Gastrocnemius medialis (tissue), 4 donors: ENCODE data around the gene WDR33. TPM values are rescaled to one million over a fixed set of nuclear protein-coding genes. Genes with fewer than 3 reads are reported as not detected.

Source experiments
- ATAC-seq, 2 donors: fragments of 150-250 bp; one replicate each; pipeline ENCODE4 v1.9.1; 2016
- DNase-seq, 2 donors: peaks; one replicate each; pipeline ENCODE4 v3.0.0-alpha.2; 2019
- H3K27ac ChIP-seq, 4 donors: fragments of 200-600 bp; sonication (generic); 1 replicate in 1 of 4; 2 replicates in 3 of 4; pipeline ENCODE4 v1.5.1; 2016 to 2018; ENCODE audit warnings: mild to moderate bottlenecking in 2 of 4, moderate library complexity in 1 of 4
- H3K27me3 ChIP-seq, 3 donors: fragments of 200-600 bp; sonication (generic) in 2 of 3; 1 replicate in 1 of 3; 2 replicates in 2 of 3; pipeline versions ENCODE4 v1.5.1 to v1.6.0; 2016 to 2019; ENCODE audit warnings: mild to moderate bottlenecking in 1 of 3, moderate library complexity in 1 of 3
- H3K36me3 ChIP-seq, 2 donors: fragments of 200-600 bp; sonication (generic) in 1 of 2; one replicate each; pipeline ENCODE4 v1.5.1; 2017 to 2018
- H3K4me1 ChIP-seq, 2 donors: fragments of 200-600 bp; sonication (generic) in 1 of 2; one replicate each; pipeline ENCODE4 v1.5.1; 2016 to 2017; ENCODE audit warnings: mild to moderate bottlenecking in 2 of 2
- H3K4me3 ChIP-seq, 4 donors: fragments of 200-600 bp; sonication (generic) in 3 of 4; 1 replicate in 1 of 4; 2 replicates in 3 of 4; pipeline ENCODE4 v1.5.1; 2016 to 2019; ENCODE audit warnings: mild to moderate bottlenecking in 2 of 4
- H3K9me3 ChIP-seq, 3 donors: fragments of 200-600 bp; sonication (generic) in 2 of 3; 1 replicate in 1 of 3; 2 replicates in 2 of 3; pipeline ENCODE4 v1.5.1; 2016 to 2019
- POLR2A ChIP-seq, 2 donors: fragments of 450-650 bp; IDR thresholded peaks; one replicate each; pipeline ENCODE4 v1.6.1; 2017; ENCODE audit warnings: antibody characterized with exemption in 2 of 2, mild to moderate bottlenecking in 2 of 2, moderate library complexity in 2 of 2
- in situ Hi-C, 4 donors: fragments of 200-750 bp; cut with MboI; loops; one replicate each; pipeline versions ENCODE4 v1.15.0 to v1.8.0; 2017; ENCODE audit warnings: low sequenced_read_pairs in 4 of 4
- intact Hi-C: fragments of 100-400 bp; cut with DNase I; formaldehyde crosslinking; loops from one replicate; pipeline ENCODE4 v1.15.1; 2023; ENCODE audit warnings: low total_unique reads
- total RNA-seq, 4 donors: library from RNA; depleted of rRNA; stranded (reverse); fragments of >200 nt; gene quantifications; one replicate each; pipeline versions ENCODE4 v1.1.0 to v1.2.3, GENCODE V29; 2016
- TF ChIP-seq, protein P1 (sequence below), 5 experiments: fragments of 450-650 bp in 3 of 5; fragments of 200-600 bp in 2 of 5; sonication (generic) in 2 of 5; IDR thresholded peaks in 4 of 5; conservative IDR thresholded peaks in 1 of 5; 1 replicate in 4 of 5; 2 replicates in 1 of 5; pipeline ENCODE4 v1.5.1; 2016 to 2019; ENCODE audit warnings: antibody characterized with exemption in 5 of 5, mild to moderate bottlenecking in 3 of 5, moderate library complexity in 3 of 5

The WDR33 gene
- total RNA-seq, 4 donors from 2014 or later: 13.6 to 31.4 (median 20.6) TPM

GRCh38 chr2:127678991-127679390 lies 132.0 kb downstream of the WDR33 start:
- intact Hi-C loops (no loop called here), in situ Hi-C loops (no loop called here)
- peaks cover 11 to 17% of the 10 kb centered on the region in 2 donors for H3K4me1 ChIP-seq
- no peaks in the 10 kb centered on the region for H3K36me3 ChIP-seq
- no peak overlapping the region for H3K27ac ChIP-seq
- peak overlapping the region in 1 of 4 donors; percentile 51 for H3K4me3 ChIP-seq
- peaks cover 4 to 11% (median 6%) of the 10 kb centered on the region in 3 donors for H3K27me3 ChIP-seq
- TF ChIP-seq POLR2A (IDR thresholded peaks at IDR 0.05): no peak
- TF ChIP-seq, protein P1, sequence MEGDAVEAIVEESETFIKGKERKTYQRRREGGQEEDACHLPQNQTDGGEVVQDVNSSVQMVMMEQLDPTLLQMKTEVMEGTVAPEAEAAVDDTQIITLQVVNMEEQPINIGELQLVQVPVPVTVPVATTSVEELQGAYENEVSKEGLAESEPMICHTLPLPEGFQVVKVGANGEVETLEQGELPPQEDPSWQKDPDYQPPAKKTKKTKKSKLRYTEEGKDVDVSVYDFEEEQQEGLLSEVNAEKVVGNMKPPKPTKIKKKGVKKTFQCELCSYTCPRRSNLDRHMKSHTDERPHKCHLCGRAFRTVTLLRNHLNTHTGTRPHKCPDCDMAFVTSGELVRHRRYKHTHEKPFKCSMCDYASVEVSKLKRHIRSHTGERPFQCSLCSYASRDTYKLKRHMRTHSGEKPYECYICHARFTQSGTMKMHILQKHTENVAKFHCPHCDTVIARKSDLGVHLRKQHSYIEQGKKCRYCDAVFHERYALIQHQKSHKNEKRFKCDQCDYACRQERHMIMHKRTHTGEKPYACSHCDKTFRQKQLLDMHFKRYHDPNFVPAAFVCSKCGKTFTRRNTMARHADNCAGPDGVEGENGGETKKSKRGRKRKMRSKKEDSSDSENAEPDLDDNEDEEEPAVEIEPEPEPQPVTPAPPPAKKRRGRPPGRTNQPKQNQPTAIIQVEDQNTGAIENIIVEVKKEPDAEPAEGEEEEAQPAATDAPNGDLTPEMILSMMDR (IDR thresholded peaks at IDR 0.05 in 4 of 5, conservative IDR thresholded peaks at IDR 0.05 in 1 of 5): no peak
- ATAC-seq: no peak
- no peaks in the 10 kb centered on the region for H3K9me3 ChIP-seq
- DNase-seq: no peak

DNA sequence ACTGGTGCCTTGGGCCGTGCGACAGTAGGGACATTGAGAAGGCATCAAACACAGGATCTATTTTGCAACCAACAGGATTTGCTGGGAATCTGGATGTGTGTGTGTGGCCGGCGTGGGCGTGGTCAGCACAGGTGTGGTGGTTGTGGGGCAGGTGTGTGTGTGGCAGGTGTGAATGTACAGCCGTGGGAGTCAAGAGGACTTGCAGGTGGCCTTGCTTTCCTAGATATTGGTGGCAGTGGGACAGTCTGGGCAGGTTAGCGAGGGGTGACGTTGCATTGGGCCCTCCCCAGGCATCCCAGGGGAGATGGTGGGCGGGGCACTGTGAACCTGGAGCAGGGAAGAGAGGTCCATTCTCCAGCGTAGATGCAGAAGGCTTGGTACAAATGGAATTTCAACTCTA lies 132.4 kb downstream of the WDR33 start:
- DNase-seq: no peak
- TF ChIP-seq, protein P1 (IDR thresholded peaks at IDR 0.05 in 4 of 5, conservative IDR thresholded peaks at IDR 0.05 in 1 of 5): no peak
- no peak for TF ChIP-seq POLR2A (IDR thresholded peaks at IDR 0.05)
- Histone ChIP-seq H3K27me3 (peaks cover 4 to 11% (median 6%) of the 10 kb centered on the region in 3 donors), H3K36me3 (no peaks in the 10 kb centered on the region), H3K27ac (no peak overlapping the region), H3K4me1 (peaks cover 11 to 17% of the 10 kb centered on the region in 2 donors), H3K9me3 (no peaks in the 10 kb centered on the region), H3K4me3 (no peak overlapping the region)
- ATAC-seq: no peak
- intact Hi-C loops: no loop called here
- in situ Hi-C loops: no loop called here

DNA sequence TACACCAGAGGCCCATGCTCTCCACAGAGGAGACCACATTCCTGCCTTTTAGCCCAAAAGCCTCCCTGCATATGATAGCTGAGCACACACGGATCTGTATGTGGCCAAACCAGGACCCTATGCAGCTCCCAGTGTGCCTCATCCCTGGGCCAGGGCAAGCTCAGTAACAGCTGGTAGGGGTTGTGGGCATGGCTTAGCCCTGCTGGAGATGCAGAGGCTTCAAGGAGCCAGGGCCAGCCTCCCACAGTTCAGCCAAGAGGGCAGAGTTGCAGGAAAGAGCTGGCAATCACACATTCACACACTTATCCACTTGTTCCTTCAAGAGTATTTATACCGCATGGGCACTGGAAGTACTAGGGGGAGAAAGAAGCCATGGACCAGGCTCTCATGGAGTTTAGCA lies 134.1 kb downstream of the WDR33 start:
- in situ Hi-C loops: no loop called here
- DNase-seq (no peak), ATAC-seq (no peak)
- intact Hi-C loops: no loop called here
- no peaks in the 10 kb centered on the region for H3K9me3 ChIP-seq
- TF ChIP-seq, protein P1 (IDR thresholded peaks at IDR 0.05 in 4 of 5, conservative IDR thresholded peaks at IDR 0.05 in 1 of 5): no peak
- TF ChIP-seq POLR2A (IDR thresholded peaks at IDR 0.05): no peak
- peaks cover 4 to 11% (median 6%) of the 10 kb centered on the region in 3 donors for H3K27me3 ChIP-seq
- H3K27ac ChIP-seq: no peak overlapping the region
- no peak overlapping the region for H3K4me3 ChIP-seq
- H3K36me3 ChIP-seq: no peaks in the 10 kb centered on the region
- H3K4me1 ChIP-seq: peaks cover 6 to 17% of the 10 kb centered on the region in 2 donors

GRCh38 chr2:127675331-127676261 lies 135.4 kb downstream of the WDR33 start, which contains the start of gene LIMS2:
Gene LIMS2, minus strand, starts transcription at chr2:127675530. Its CDS starts 506 bp downstream, at chr2:127675024.
- Histone ChIP-seq H3K27me3 (peaks cover 4 to 11% (median 6%) of the 10 kb centered on the region in 3 donors), H3K4me1 (peaks cover 0 to 8% of the 10 kb centered on the region in 2 donors), H3K36me3 (no peaks in the 10 kb centered on the region), H3K9me3 (no peaks in the 10 kb centered on the region), H3K27ac (peak within 1 kb of the TSS; percentile 66 to 81 (median 72)), H3K4me3 (peak within 1 kb of the TSS; percentile 67 to 73 (median 70))
- intact Hi-C loops: no loop called here
- no peak for TF ChIP-seq POLR2A (IDR thresholded peaks at IDR 0.05)
- TF ChIP-seq, protein P1 (IDR thresholded peaks at IDR 0.05 in 4 of 5, conservative IDR thresholded peaks at IDR 0.05 in 1 of 5): peak in 1 of 5 experiments; percentile 7
- in situ Hi-C loops: no loop called here
- ATAC-seq: peak; percentile 24 to 47
- no peak for DNase-seq
